IMR-90 (cell line): Measurements from ENCODE around the gene UBXN6. TPM values are rescaled to one million over a fixed set of nuclear protein-coding genes. Genes with fewer than 3 reads are reported as not detected.

Experiments used
- ATAC-seq: fragments of 200-7000 bp; cut with Tn5 transposase; 2 replicates; pipeline ENCODE4 v1.9.1; 2020; ENCODE audit warnings: low read depth, mild to moderate bottlenecking, moderate library complexity
- BruUV-seq: library from RNA; stranded (reverse); fragments of 400-500 nt; replicated peaks from 2 replicates; lab custom pipeline; 2021; lab: Mats Ljungman, UMichigan
- CTCF ChIA-PET: fragments of 300-600 bp; formaldehyde crosslinking; extraction: SDS; loops from one replicate; lab custom pipeline; 2021; ENCODE audit warnings: antibody characterized with exemption; lab: Yijun Ruan, JAX
- POLR2A ChIA-PET: fragments of 300-600 bp; sonication (Branson Sonifier 250); formaldehyde crosslinking; loops from one replicate; lab custom pipeline; 2022; ENCODE audit warnings: antibody characterized with exemption; ENCODE audit not compliant: unreplicated experiment; lab: Charles Lee
- DNase-seq: peaks from one replicate; pipeline ENCODE4 v3.0.0; 2013
- H2AFZ ChIP-seq: replicated peaks from 2 replicates; pipeline ENCODE3; 2013; ENCODE audit warnings: low read length, mild to moderate bottlenecking; ENCODE audit not compliant: poor library complexity
- H2AK5ac ChIP-seq: 2 replicates; pipeline ENCODE4 v1.6.1; 2013; ENCODE audit warnings: low read depth, low read length, inconsistent platforms
- H2AK9ac ChIP-seq: replicated peaks from 2 replicates; pipeline ENCODE3; 2013; ENCODE audit warnings: mild to moderate bottlenecking, low read depth, low read length, moderate library complexity; ENCODE audit not compliant: poor library complexity
- H2BK120ac ChIP-seq: 2 replicates; pipeline ENCODE4 v1.6.1; 2013; ENCODE audit warnings: low read depth, low read length, inconsistent platforms
- H2BK15ac ChIP-seq: 3 replicates; pipeline ENCODE4 v1.6.1; 2013; ENCODE audit warnings: low read depth, low read length, inconsistent platforms
- H2BK20ac ChIP-seq: 2 replicates; pipeline ENCODE4 v1.6.1; 2013; ENCODE audit warnings: low read depth, mild to moderate bottlenecking, inconsistent platforms, low read length, moderate library complexity
- H2BK5ac ChIP-seq: 2 replicates; pipeline ENCODE4 v1.6.1; 2013; ENCODE audit warnings: mild to moderate bottlenecking, low read depth, low read length, inconsistent platforms; ENCODE audit not compliant: poor library complexity, severe bottlenecking
- H3K14ac ChIP-seq: replicated peaks from 2 replicates; pipeline ENCODE4 v1.6.1; 2013; ENCODE audit warnings: low read depth, low read length, inconsistent platforms
- H3K18ac ChIP-seq: 2 replicates; pipeline ENCODE4 v1.6.1; 2013; ENCODE audit warnings: low read depth, low read length, control low read depth
- H3K23ac ChIP-seq: 2 replicates; pipeline ENCODE4 v1.6.1; 2013; ENCODE audit warnings: low read depth, low read length, inconsistent platforms
- H3K27ac ChIP-seq: 2 replicates; pipeline ENCODE4 v1.5.1; 2013; ENCODE audit warnings: mild to moderate bottlenecking, control low read depth, low read length; ENCODE audit not compliant: insufficient read depth
- H3K27me3 ChIP-seq: 2 replicates; pipeline ENCODE4 v1.6.1; 2013; ENCODE audit warnings: low read length; ENCODE audit not compliant: control insufficient read depth, insufficient read depth
- H3K36me3 ChIP-seq: 2 replicates; pipeline ENCODE4 v1.6.1; 2013; ENCODE audit warnings: low read length, mixed read lengths; ENCODE audit not compliant: control insufficient read depth, insufficient read depth
- H3K4ac ChIP-seq: 2 replicates; pipeline ENCODE4 v1.6.1; 2013; ENCODE audit warnings: low read depth, low read length, inconsistent platforms
- H3K4me1 ChIP-seq: 2 replicates; pipeline ENCODE4 v1.6.1; 2013; ENCODE audit warnings: low read length, mixed read lengths; ENCODE audit not compliant: control insufficient read depth, insufficient read depth
- H3K4me2 ChIP-seq: 2 replicates; pipeline ENCODE4 v1.6.1; 2013; ENCODE audit warnings: low read depth, mild to moderate bottlenecking, control low read depth, low read length, moderate library complexity
- H3K4me3 ChIP-seq: 2 replicates; pipeline ENCODE4 v1.5.1; 2013; ENCODE audit warnings: low read depth, mild to moderate bottlenecking, control low read depth, low read length, moderate library complexity; ENCODE audit not compliant: insufficient read depth
- H3K56ac ChIP-seq: 2 replicates; pipeline ENCODE4 v1.6.1; 2013; ENCODE audit warnings: low read length, inconsistent platforms; ENCODE audit not compliant: insufficient read depth; ENCODE audit errors: extremely low read depth
- H3K79me1 ChIP-seq, 2 experiments: 2 replicates each; pipeline ENCODE4 v1.6.1; 2013; ENCODE audit warnings: low read length in 2 of 2, inconsistent platforms in 1 of 2, low read depth in 1 of 2
- H3K9ac ChIP-seq: 2 replicates; pipeline ENCODE4 v1.6.1; 2013; ENCODE audit warnings: low read depth, low read length, control low read depth
- H3K9me1 ChIP-seq: 2 replicates; pipeline ENCODE4 v1.6.1; 2013; ENCODE audit warnings: low read length, inconsistent platforms; ENCODE audit not compliant: insufficient read depth
- H3K9me3 ChIP-seq: 2 replicates; pipeline ENCODE4 v1.6.1; 2013; ENCODE audit warnings: low read length; ENCODE audit not compliant: control insufficient read depth, insufficient read depth
- H4K20me1 ChIP-seq: 2 replicates; pipeline ENCODE4 v1.6.1; 2013; ENCODE audit warnings: low read length, inconsistent platforms; ENCODE audit not compliant: insufficient read depth
- H4K5ac ChIP-seq: 2 replicates; pipeline ENCODE4 v1.6.1; 2013; ENCODE audit warnings: mild to moderate bottlenecking, low read depth, low read length, control low read depth
- H4K8ac ChIP-seq, 2 experiments: 2 replicates each; pipeline ENCODE4 v1.6.1; 2013; ENCODE audit warnings: low read depth in 2 of 2, low read length in 2 of 2, control low read depth in 1 of 2, inconsistent platforms in 1 of 2
- H4K91ac ChIP-seq: 2 replicates; pipeline ENCODE4 v1.6.1; 2013; ENCODE audit warnings: low read depth, low read length, inconsistent platforms; ENCODE audit not compliant: insufficient read depth
- BHLHE40 ChIP-seq: fragments of 150-350 bp; IDR thresholded peaks from 2 replicates; pipeline ENCODE4 v1.6.1; 2016; ENCODE audit warnings: mild to moderate bottlenecking, low read depth, low read length
- FOS ChIP-seq: fragments of 150-350 bp; IDR thresholded peaks from 2 replicates; pipeline ENCODE4 v1.6.1; 2016; ENCODE audit warnings: low read depth, low read length
- MXI1 ChIP-seq: IDR thresholded peaks from 2 replicates; pipeline ENCODE4 v1.6.1; 2012; ENCODE audit warnings: low read depth, mild to moderate bottlenecking, low read length, moderate library complexity, borderline replicate concordance
- SMC3 ChIP-seq: fragments of 150-350 bp; IDR thresholded peaks from 2 replicates; pipeline ENCODE4 v1.6.1; 2016; ENCODE audit warnings: low read depth, mild to moderate bottlenecking, antibody characterized with exemption, low read length, moderate library complexity
- USF2 ChIP-seq: fragments of 150-350 bp; IDR thresholded peaks from 2 replicates; pipeline ENCODE4 v1.6.1; 2017; ENCODE audit warnings: mild to moderate bottlenecking, antibody characterized with exemption, low read length, low read depth
- WGBS, 2 experiments: methylation state at CpG; one replicate each; pipeline versions ENCODE4 v1.1.5 to v1.1.7; 2013; ENCODE audit warnings: missing lambda C conversion rate in 2 of 2; ENCODE audit not compliant: insufficient read length in 1 of 2; ENCODE audit errors: extremely low coverage in 2 of 2; 5-methylcytosine and 5-hydroxymethylcytosine counted together
- dilution Hi-C: fragments of 300-500 bp; cut with HindIII; formaldehyde crosslinking; loops from one replicate; pipeline ENCODE4 v1.14.3; 2018; ENCODE audit warnings: low sequenced_read_pairs; ENCODE audit not compliant: unreplicated experiment
- in situ Hi-C: fragments of 300-500 bp; cut with MboI; formaldehyde crosslinking; loops from 3 replicates; pipeline ENCODE4 v1.14.3; 2019; ENCODE audit warnings: low sequenced_read_pairs, inconsistent platforms, mixed read lengths
- intact Hi-C: fragments of 100-400 bp; cut with micrococcal nuclease; formaldehyde crosslinking; loops from 2 replicates; pipeline ENCODE4 v1.10.0; 2022
- polyA plus RNA-seq, 3 experiments: library from polyadenylated mRNA; depleted of rRNA; stranded (reverse); fragments of >200 nt; gene quantifications; 2 replicates each; pipeline ENCODE4 v1.2.3, GENCODE V29; 2012; ENCODE audit warnings: low replicate concordance in 1 of 3
- total RNA-seq: library from RNA; depleted of rRNA; stranded (reverse); fragments of >200 nt; gene quantifications from 2 replicates; pipeline ENCODE4 v1.2.3, GENCODE V29; 2012
- TF ChIP-seq, protein P1 (sequence below): fragments of 150-350 bp; IDR thresholded peaks from 2 replicates; pipeline ENCODE4 v1.6.1; 2016; ENCODE audit warnings: low read depth, mild to moderate bottlenecking, low read length, moderate library complexity, borderline replicate concordance

The UBXN6 gene
- total and polyA plus RNA-seq, 2 of the 4 experiments (the other 2 are of a cell fraction), result 84.2 to 86.5 TPM

- Histone ChIP-seq H2AK5ac (peak overlapping the region; percentile 93; the same call in 1 of the 2 replicates), H2BK5ac (no peak overlapping the region), H2BK15ac (no peak overlapping the region), H3K4ac (peak overlapping the region; percentile 50; the same call in 1 of the 2 replicates), H3K9me3 (no peaks in the 10 kb centered on the region), H2BK20ac (no peak overlapping the region), H2AK9ac (peak overlapping the region; percentile 21), H3K4me1 (peaks cover 4% of the 10 kb centered on the region), H3K27ac (peak overlapping the region; percentile 22; the same call in 1 of the 2 replicates), H4K20me1 (no peaks in the 10 kb centered on the region), H3K36me3 (peaks cover 33% of the 10 kb centered on the region), H3K4me3 (no peak overlapping the region), H3K9ac (no peak overlapping the region), H2BK120ac (0 out of 2 replicates have a peak overlapping the region, but pooled peaks have one; percentile 2), H3K27me3 (no peaks in the 10 kb centered on the region), H3K9me1 (peaks cover 8% of the 10 kb centered on the region; the same call in 1 of the 2 replicates), H3K23ac (no peak overlapping the region), H4K5ac (no peak overlapping the region), H3K79me1 (peaks cover 0 to 8% of the 10 kb centered on the region in 2 experiments; a peak in 1 of 4 replicates), H3K4me2 (no peak overlapping the region), H3K18ac (no peak overlapping the region), H2AFZ (peak overlapping the region; percentile 34), H3K56ac (no peak overlapping the region), H4K8ac (peak overlapping the region in 1 of 2 experiments; percentile 27; a peak in 1 of 4 replicates), H3K14ac (peak overlapping the region; percentile 31; the same call in 1 of the 2 replicates), H4K91ac (no peak overlapping the region)
- intact Hi-C loops, result no loop called here
- ATAC-seq (peak; percentile 60), DNase-seq (peak; percentile 80)
- dilution Hi-C loops, result no loop called here
- WGBS, 2 experiments, result 89% methylated on average over 10 of the region's 17 CpGs; no CpG with 5 or more reads in 1 of the 2 experiments
- CTCF ChIA-PET, result no interaction called here
- in situ Hi-C loops, result no loop called here
- POLR2A ChIA-PET, result no interaction called here
- no TSS peak for BruUV-seq
- TF ChIP-seq, protein P1, sequence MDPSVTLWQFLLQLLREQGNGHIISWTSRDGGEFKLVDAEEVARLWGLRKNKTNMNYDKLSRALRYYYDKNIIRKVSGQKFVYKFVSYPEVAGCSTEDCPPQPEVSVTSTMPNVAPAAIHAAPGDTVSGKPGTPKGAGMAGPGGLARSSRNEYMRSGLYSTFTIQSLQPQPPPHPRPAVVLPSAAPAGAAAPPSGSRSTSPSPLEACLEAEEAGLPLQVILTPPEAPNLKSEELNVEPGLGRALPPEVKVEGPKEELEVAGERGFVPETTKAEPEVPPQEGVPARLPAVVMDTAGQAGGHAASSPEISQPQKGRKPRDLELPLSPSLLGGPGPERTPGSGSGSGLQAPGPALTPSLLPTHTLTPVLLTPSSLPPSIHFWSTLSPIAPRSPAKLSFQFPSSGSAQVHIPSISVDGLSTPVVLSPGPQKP, result no peak
- TF ChIP-seq SMC3, result no peak
- no peak for TF ChIP-seq MXI1
- TF ChIP-seq FOS, result peak; percentile 33; the same call in 1 of the 2 replicates
- TF ChIP-seq USF2, result peak; percentile 68
- TF ChIP-seq BHLHE40, result peak; percentile 62; the same call in 1 of the 2 replicates
Measured at GRCh38 chr19:4506449-4507149, 49.0 kb upstream of the UBXN6 start.
